ENCODE measurements around the gene BEND6. TPM values are rescaled to one million over a fixed set of nuclear protein-coding genes. Genes with fewer than 3 reads are reported as not detected.

The BEND6 gene
- total RNA-seq, 1 experiment from 2014 or later, result 1.4 TPM

DNA sequence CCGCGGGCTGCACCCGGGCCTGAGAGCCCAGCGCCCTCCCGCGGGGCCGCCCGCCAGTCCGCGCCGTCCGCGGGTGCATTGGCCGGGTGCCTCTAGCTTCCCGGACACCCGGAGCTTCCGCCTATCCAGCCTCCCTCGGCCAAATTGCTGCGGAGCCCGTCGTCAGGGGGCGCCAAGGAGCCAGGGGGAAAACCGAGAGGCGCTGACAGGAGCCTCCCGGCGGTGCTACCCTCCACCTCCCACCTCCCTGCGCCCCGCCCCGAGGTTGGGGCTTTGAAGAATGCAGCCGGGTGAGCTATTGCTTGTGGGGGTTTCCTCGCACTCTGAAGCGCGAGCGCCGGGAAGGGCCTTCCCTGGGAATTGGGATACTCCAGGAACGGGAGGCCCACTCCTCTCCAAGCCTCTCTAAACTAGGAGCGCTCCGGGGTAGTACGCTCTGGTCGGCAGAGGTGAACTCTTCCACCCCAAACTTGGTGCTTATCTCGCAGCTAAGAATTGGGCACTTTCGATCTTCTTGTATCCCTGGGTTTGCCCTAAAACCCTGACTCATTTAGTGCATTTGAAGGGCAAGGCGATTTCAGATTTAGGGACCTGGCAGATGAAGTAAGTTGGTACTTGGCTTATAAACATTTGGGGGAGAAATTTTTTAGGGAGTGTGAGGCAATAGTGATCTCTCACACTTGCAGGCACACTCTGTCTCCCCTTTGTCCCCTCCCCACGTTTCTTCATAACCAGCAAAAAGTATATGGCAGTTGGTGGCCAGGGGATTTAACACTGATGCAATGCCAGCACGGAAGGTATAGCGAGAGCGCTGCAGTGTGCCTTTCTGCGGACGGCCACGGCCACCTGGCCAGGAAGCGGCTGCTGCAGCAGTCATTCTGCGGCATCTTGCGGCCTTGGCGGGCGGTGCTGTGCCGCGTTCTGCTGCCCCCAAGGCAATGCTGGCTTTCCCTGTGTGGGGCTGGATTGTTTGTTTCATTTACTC, 556 bp downstream of the BEND6 start:
- DNase-seq, result peak; percentile 96
- Histone ChIP-seq H2AFZ (ENCODE audit: low read length) (no peak overlapping the region), H3T11ph (ENCODE audit: low read length) (no peak overlapping the region), H4K20me1 (ENCODE audit: control insufficient read depth, insufficient read depth, insufficient read length) (no peaks in the 10 kb centered on the region), H3K23me2 (ENCODE audit: insufficient read length, low read depth, low read length, poor library complexity, severe bottlenecking) (peaks cover 14% of the 10 kb centered on the region), H2BK5ac (ENCODE audit: insufficient read length, low read length) (no peak overlapping the region), H3K9ac (ENCODE audit: extremely low read depth, insufficient read length, low read length) (peak overlapping the region; percentile 7), H3K79me2 (ENCODE audit: insufficient read depth, low read length) (no peaks in the 10 kb centered on the region), H3K4me2 (ENCODE audit: insufficient read depth, insufficient read length, low read length) (peak overlapping the region; percentile 58), H2BK20ac (ENCODE audit: low read depth, low read length, poor library complexity, severe bottlenecking) (no peak overlapping the region), H4K91ac (ENCODE audit: insufficient read length, low read depth, low read length) (no peak overlapping the region), H3K4me1 (ENCODE audit: insufficient read depth, low read length) (peaks cover 2% of the 10 kb centered on the region; the same call in 1 of the 2 replicates), H3K56ac (ENCODE audit: insufficient read length, low read depth, low read length) (no peak overlapping the region), H3K18ac (ENCODE audit: insufficient read length, low read depth, low read length) (peak overlapping the region; percentile 0), H2BK15ac (ENCODE audit: low read depth, low read length) (no peak overlapping the region), H2BK120ac (ENCODE audit: low read depth, low read length, poor library complexity, severe bottlenecking) (no peak overlapping the region), H3K27me3 (ENCODE audit: insufficient read depth, low read length) (peaks cover 3% of the 10 kb centered on the region; the same call in 1 of the 2 replicates), H3K79me1 (ENCODE audit: insufficient read depth, low read depth, low read length, poor library complexity, severe bottlenecking) (no peaks in the 10 kb centered on the region), H3K4ac (ENCODE audit: low read depth, low read length) (no peak overlapping the region), H4K5ac (ENCODE audit: insufficient read length, low read depth, low read length) (no peak overlapping the region), H3K14ac (ENCODE audit: insufficient read depth, low read length) (peak overlapping the region; percentile 57; the same call in 1 of the 2 replicates), H3K9me3 (ENCODE audit: control insufficient read depth, low read depth, low read length) (no peaks in the 10 kb centered on the region), H4K8ac (replicated peaks; ENCODE audit: insufficient read length, low read depth, low read length) (no peak overlapping the region), H2AK5ac (ENCODE audit: insufficient read length, low read length) (no peak overlapping the region), H3K23ac (ENCODE audit: insufficient read length, low read depth, low read length) (no peak overlapping the region), H2BK12ac (ENCODE audit: insufficient read length, low read depth, low read length) (no peak overlapping the region), H3K27ac (ENCODE audit: insufficient read length, low read depth, low read length) (no peak overlapping the region)
- no CpG with 5 or more reads among the region's 57 CpGs for WGBS (ENCODE audit: extremely low coverage, insufficient read length, low lambda C conversion rate)
- H3K4me1 Mint-ChIP-seq, result peaks cover 20 to 26% of the 10 kb centered on the region in 2 experiments
- H3K27ac Mint-ChIP-seq, result peak overlapping the region; percentile 84 to 95 (median 85)
- H3K4me3 Mint-ChIP-seq, result peak overlapping the region; percentile 81 to 86
- TF ChIP-seq CTCF (conservative IDR thresholded peaks at IDR 0.05), result peak; percentile 90
- peaks cover 0 to 6% (median 2%) of the 10 kb centered on the region in 3 experiments; a peak in 2 of 7 replicates for H3K36me3 Mint-ChIP-seq (ENCODE audit: insufficient read depth in 1 of 3, low read depth in 3 of 3)
- H3K9me3 Mint-ChIP-seq, result no peaks in the 10 kb centered on the region
- H3K27me3 Mint-ChIP-seq (ENCODE audit: low read depth), result peaks cover 25% of the 10 kb centered on the region
